Duodenal mucosa (tissue), 2 donors: ENCODE measurements around the gene MRGPRE.

Source experiments
- H3K27ac ChIP-seq: one replicate; pipeline ENCODE4 v1.7.0; 2013; ENCODE audit warnings: low read depth, low read length
- H3K27me3 ChIP-seq, 2 donors: one replicate each; pipeline ENCODE4 v1.7.0; 2013; ENCODE audit warnings: low read length in 2 of 2, control low read depth in 1 of 2; ENCODE audit not compliant: insufficient read depth in 2 of 2, control insufficient read depth in 1 of 2
- H3K36me3 ChIP-seq, 2 donors: one replicate each; pipeline ENCODE4 v1.7.0; 2013; ENCODE audit warnings: low read length in 2 of 2, control low read depth in 1 of 2; ENCODE audit not compliant: insufficient read depth in 2 of 2, control insufficient read depth in 1 of 2
- H3K4me1 ChIP-seq, 2 donors: one replicate each; pipeline ENCODE4 v1.7.0; 2013; ENCODE audit warnings: low read length in 2 of 2, control low read depth in 1 of 2; ENCODE audit not compliant: insufficient read depth in 2 of 2, control insufficient read depth in 1 of 2
- H3K4me3 ChIP-seq, 2 donors: one replicate each; pipeline ENCODE4 v1.7.0; 2013; ENCODE audit warnings: low read length in 2 of 2, low read depth in 1 of 2
- H3K9ac ChIP-seq, 2 donors: one replicate each; pipeline ENCODE4 v1.7.0; 2013; ENCODE audit warnings: low read length in 2 of 2, low read depth in 1 of 2
- H3K9me3 ChIP-seq, 2 donors: one replicate each; pipeline ENCODE4 v1.7.0; 2013; ENCODE audit warnings: low read length in 2 of 2, control low read depth in 1 of 2; ENCODE audit not compliant: control insufficient read depth in 1 of 2

MRGPRE gene

DNA sequence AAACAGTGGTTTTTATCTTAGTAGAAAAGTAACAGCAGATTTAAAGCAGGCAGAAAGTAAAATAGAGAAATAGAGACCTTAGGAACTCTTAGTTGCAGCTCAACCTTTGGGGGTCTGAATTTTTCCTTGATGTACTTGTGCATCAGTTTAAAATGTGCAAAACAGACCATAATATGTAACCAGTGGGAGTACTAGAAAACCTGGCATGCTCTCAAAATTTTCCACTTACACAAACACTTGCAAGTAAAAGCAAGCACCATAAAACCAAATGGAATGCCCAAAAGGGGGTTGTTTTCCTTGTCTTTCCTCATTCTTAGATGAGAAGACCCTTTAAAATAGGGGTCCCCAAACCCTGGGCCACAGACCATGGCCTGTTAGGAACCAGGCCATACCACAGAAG is 12.9 kb upstream of the MRGPRE start:
- Histone ChIP-seq H3K4me3 (no peak overlapping the region), H3K27ac (no peak overlapping the region), H3K36me3 (no peaks in the 10 kb centered on the region), H3K27me3 (no peaks in the 10 kb centered on the region), H3K9ac (no peak overlapping the region), H3K9me3 (no peaks in the 10 kb centered on the region), H3K4me1 (no peaks in the 10 kb centered on the region)

DNA sequence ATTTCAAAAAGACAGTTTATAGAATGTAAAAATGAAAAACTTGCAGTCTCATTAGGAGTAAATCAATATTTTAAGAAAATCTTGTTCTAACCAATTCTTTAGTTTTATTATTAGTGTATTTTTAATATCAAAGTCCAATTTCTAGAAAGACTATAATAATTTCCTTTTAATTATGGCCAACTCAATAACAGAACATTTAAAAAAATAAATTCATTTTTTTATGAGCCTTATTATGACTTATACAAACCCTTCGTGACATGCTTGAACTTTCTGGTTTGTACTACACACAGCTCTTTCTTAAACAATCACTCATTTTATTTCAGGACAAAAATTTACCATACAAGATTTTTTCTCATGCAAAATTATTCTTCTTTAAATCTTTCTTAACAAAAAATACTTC is 11.7 kb upstream of the MRGPRE start:
- no peaks in the 10 kb centered on the region for H3K36me3 ChIP-seq
- H3K4me3 ChIP-seq = no peak overlapping the region
- no peak overlapping the region for H3K9ac ChIP-seq
- H3K4me1 ChIP-seq = no peaks in the 10 kb centered on the region
- no peak overlapping the region for H3K27ac ChIP-seq
- no peaks in the 10 kb centered on the region for H3K9me3 ChIP-seq
- no peaks in the 10 kb centered on the region for H3K27me3 ChIP-seq

- Histone ChIP-seq H3K9ac (no peak overlapping the region), H3K4me3 (no peak overlapping the region), H3K4me1 (no peaks in the 10 kb centered on the region), H3K36me3 (no peaks in the 10 kb centered on the region), H3K9me3 (no peaks in the 10 kb centered on the region), H3K27ac (no peak overlapping the region), H3K27me3 (no peaks in the 10 kb centered on the region)
These were observed 4.9 kb upstream of the MRGPRE start for GRCh38 chr11:3237119-3237518.

GRCh38 chr11:3234846-3235245 is 2.6 kb upstream of the MRGPRE start:
- H3K9ac ChIP-seq = no peak overlapping the region
- no peaks in the 10 kb centered on the region for H3K4me1 ChIP-seq
- H3K9me3 ChIP-seq = no peaks in the 10 kb centered on the region
- no peak overlapping the region for H3K4me3 ChIP-seq
- no peak overlapping the region for H3K27ac ChIP-seq
- no peaks in the 10 kb centered on the region for H3K27me3 ChIP-seq
- no peaks in the 10 kb centered on the region for H3K36me3 ChIP-seq

- no peak overlapping the region for H3K4me3 ChIP-seq
- no peaks in the 10 kb centered on the region for H3K9me3 ChIP-seq
- H3K36me3 ChIP-seq = no peaks in the 10 kb centered on the region
- H3K27ac ChIP-seq = no peak overlapping the region
- no peak overlapping the region for H3K9ac ChIP-seq
- no peaks in the 10 kb centered on the region for H3K4me1 ChIP-seq
- H3K27me3 ChIP-seq = no peaks in the 10 kb centered on the region
These were observed 739 bp upstream of the MRGPRE start for GRCh38 chr11:3232956-3233355.

GRCh38 chr11:3231550-3231850 is 717 bp downstream of the MRGPRE start:
- H3K9ac ChIP-seq = no peak overlapping the region
- H3K4me1 ChIP-seq = no peaks in the 10 kb centered on the region
- H3K9me3 ChIP-seq = no peaks in the 10 kb centered on the region
- H3K36me3 ChIP-seq = no peaks in the 10 kb centered on the region
- no peak overlapping the region for H3K27ac ChIP-seq
- no peaks in the 10 kb centered on the region for H3K27me3 ChIP-seq
- H3K4me3 ChIP-seq = no peak overlapping the region

GRCh38 chr11:3230636-3231549 is 1.3 kb downstream of the MRGPRE start:
- no peaks in the 10 kb centered on the region for H3K36me3 ChIP-seq
- no peak overlapping the region for H3K9ac ChIP-seq
- H3K4me3 ChIP-seq = no peak overlapping the region
- no peak overlapping the region for H3K27ac ChIP-seq
- peaks cover 0 to 1% of the 10 kb centered on the region in 2 donors for H3K27me3 ChIP-seq
- no peaks in the 10 kb centered on the region for H3K9me3 ChIP-seq
- H3K4me1 ChIP-seq = no peaks in the 10 kb centered on the region

GRCh38 chr11:3229673-3230630 is 2.3 kb downstream of the MRGPRE start:
- Histone ChIP-seq H3K9me3 (no peaks in the 10 kb centered on the region), H3K27ac (no peak overlapping the region), H3K36me3 (no peaks in the 10 kb centered on the region), H3K27me3 (peaks cover 0 to 3% of the 10 kb centered on the region in 2 donors), H3K4me1 (no peaks in the 10 kb centered on the region), H3K4me3 (no peak overlapping the region), H3K9ac (no peak overlapping the region)

GRCh38 chr11:3228445-3228829 is 3.8 kb downstream of the MRGPRE start:
- no peaks in the 10 kb centered on the region for H3K9me3 ChIP-seq
- H3K4me1 ChIP-seq = no peaks in the 10 kb centered on the region
- H3K4me3 ChIP-seq = no peak overlapping the region
- peaks cover 0 to 6% of the 10 kb centered on the region in 2 donors for H3K27me3 ChIP-seq
- H3K27ac ChIP-seq = no peak overlapping the region
- no peaks in the 10 kb centered on the region for H3K36me3 ChIP-seq
- no peak overlapping the region for H3K9ac ChIP-seq
